Measurements from ENCODE around the gene ZNF43.
"Not testable (repeated sequence)": the region's sequence is repeated elsewhere in the genome, so short reads cannot be mapped to it uniquely, and the experiment has no call there.

The ZNF43 gene

GRCh38 chr19:21835810-21836444 lies at the start of gene ZNF43:
ZNF43 (minus strand) TSS chr19:21836182; CDS start chr19:21836038, 144 bp downstream.
- peak; percentile 89 for DNase-seq (ENCODE audit: low read depth)

- not testable (repeated sequence) for DNase-seq (ENCODE audit: low read depth)
Measured at GRCh38 chr19:21885516-21885915, 49.5 kb upstream of the ZNF43 start.

GRCh38 chr19:21884786-21885185 lies 48.8 kb upstream of the ZNF43 start:
- DNase-seq (ENCODE audit: low read depth): not testable (repeated sequence)

DNA sequence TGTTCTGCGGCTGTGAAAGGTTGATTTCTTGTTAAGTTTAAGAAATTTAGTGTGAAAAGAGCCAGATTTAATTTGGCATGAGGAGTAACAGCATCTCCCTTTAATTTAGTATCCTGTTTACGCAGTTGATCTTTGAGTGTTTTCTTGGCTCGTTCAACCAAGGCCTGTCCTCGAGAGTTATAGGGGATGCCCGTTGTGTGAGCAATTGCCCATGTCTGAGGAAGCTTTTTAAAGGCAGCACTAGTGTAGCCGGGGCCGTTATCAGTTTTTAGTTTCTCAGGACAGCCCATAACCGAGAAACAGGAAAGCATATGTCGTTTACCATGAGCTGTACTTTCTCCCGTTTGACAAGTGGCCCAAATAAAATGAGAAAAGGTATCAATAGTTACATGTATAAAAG lies 47.5 kb upstream of the ZNF43 start:
- DNase-seq (ENCODE audit: low read depth): no peak

DNA sequence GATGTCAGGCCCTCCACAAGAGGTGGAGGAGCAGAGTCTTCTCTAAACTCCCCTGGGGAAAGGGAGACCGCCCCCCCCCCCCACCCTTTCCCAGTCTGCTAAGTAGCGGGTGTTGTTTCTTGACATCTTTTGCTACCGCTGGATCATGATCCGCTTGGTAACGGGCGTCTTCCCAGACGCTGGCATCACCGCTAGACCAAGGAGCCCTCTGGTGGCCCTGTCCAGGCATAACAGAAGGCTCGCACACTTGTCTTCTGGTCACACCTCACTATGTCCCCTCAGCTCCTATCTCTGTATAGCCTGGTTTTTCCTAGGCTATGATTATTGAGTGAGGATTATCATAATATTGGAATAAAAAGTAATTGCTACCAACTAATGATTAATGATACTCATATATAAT lies 44.8 kb upstream of the ZNF43 start:
- not testable (repeated sequence) for DNase-seq (ENCODE audit: low read depth)

- DNase-seq (ENCODE audit: low read depth): no peak
Measured at GRCh38 chr19:21878646-21879045, 42.7 kb upstream of the ZNF43 start.

DNA sequence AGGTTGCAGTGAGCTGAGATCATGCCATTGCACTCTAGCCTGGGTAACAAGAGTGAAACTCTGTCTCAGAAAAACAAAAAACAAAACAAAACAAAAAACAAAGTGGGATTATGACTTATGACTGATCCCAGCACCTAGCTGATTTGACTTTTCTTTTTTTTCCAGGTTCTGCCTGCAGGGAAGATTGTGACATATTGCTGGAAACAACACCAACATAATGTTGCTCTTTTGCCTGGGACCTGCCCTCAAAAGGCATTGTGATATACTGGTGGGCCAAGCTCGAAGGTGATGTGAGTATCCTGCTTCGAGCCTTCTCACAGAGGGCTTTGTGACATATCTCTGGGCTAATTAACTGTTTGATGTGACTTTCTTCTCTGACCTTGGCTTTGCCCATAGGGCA lies 42.0 kb upstream of the ZNF43 start:
- no peak for DNase-seq (ENCODE audit: low read depth)

DNA sequence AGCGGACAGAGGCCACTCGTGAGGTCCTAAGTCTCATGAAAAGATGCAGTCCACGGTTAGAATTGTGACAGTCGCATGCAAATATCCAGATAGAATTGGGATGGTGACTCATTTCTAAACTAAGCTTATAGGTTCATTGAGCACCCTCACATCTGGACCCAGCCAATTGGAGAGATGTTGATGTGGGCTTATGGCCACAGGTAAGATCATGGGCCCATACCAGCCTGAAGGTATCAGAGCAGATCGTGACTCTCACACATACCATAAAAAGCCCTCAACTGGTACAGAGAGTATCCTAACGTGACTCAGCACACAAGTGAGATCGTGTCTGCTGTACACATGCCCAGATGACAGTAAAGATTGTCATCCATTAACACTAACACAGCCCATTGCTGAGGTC lies 40.6 kb upstream of the ZNF43 start:
- not testable (repeated sequence) for DNase-seq (ENCODE audit: low read depth)

DNA sequence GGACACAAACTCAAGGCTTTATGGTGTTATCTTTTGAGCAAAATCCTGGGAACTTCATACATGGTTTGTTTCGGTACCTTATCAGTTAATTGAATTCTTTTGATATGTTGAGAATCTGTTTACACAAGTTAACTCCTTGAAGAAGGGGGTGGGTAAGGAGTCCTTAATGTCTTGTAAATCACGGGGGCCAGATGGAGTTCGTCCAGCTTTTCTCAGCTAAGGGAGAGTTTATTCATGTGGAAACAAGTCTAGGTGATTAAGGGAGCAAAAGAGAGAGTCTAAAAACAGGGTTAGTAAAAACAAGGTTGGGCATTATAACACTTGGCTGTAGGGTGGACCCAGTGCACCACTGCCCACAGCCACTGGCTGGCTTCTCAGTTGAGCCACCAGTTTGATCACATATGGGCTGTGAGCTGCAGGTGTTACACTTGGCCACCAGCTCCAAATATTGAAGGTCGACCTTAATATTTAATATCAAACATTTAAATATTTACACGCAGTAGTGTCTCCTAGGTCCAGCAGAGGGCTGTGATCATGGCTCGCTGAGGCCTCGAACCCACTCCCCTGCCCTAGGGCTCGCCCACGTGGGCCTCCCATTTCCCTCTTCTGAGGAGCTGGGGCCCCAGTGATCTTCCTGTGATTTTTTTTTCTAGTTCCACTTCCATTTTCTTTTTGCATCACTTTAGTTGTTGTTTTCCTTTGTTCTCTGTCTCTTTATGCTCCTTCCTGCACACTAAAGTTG lies 21.0 kb upstream of the ZNF43 start:
- no peak for DNase-seq (ENCODE audit: low read depth)

DNA sequence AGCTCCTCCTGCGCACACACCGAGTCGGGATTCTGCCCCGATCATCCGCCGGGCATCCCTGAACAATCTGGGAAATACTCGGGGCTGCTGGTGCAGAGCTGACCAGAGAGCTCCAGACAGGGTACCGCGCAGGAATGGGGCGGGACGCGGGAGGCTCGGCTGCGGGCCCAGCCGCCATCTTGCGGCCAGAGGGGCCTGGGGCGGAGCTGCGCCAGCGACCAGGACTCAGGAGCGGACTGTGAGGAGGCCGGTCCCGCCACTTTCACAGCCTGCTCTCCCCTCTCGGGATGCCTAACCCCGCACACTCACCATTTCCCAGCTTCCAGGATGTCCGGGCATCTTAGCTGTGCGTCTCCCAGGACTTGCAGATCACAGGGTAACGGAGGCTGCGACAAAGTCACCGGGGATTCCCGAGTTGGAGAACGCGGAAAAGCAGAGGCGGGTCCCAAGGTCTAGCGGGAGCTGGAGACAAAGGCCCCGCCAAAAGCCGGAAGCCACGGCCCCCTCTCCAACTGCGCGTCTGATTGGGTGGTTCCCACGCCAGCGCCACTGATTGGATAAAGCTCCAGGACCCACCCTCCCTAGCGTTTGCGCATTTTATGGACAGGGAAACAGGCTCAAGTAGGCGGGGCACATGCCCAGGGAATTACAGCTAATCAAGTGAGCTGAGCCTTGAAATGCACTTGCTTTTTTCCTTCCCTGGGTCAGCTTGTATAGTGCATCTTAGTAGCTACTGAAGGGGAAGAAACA lies 15.8 kb upstream of the ZNF43 start:
- peak; percentile 79 for DNase-seq (ENCODE audit: low read depth)

- DNase-seq (ENCODE audit: low read depth): no peak
Measured at GRCh38 chr19:21850656-21851255, 14.8 kb upstream of the ZNF43 start.

GRCh38 chr19:21848706-21849105 lies 12.7 kb upstream of the ZNF43 start:
- DNase-seq (ENCODE audit: low read depth): no peak

GRCh38 chr19:21843081-21843480 lies 7.1 kb upstream of the ZNF43 start:
- DNase-seq (ENCODE audit: low read depth): no peak

DNA sequence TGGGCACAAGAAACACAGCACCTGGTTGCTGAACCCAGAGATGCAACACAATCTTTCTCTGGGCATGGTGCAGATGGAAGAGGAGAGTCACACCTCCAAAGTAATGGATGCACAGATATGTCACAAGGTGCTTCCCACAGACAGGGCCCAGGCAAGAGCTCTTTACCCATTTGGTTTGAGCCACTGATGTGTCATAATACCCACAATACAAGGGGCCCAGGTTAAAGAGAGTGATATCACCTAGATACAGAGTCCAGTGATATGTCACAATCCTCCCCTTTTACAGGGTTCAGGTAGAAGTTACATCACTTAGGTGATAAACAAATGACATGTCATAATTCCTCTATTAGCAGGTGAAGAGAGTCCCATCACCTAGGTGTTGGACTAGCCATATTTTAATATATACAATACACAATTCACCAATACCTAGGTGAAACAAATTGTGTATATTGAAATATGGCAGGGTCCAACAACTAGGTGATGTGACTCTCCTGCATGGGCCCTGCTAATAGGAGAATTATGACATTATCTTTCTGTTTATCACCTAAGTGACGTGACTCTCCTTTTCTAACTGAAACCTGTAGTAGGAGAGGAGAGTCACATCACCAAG lies 5.6 kb upstream of the ZNF43 start:
- no peak for DNase-seq (ENCODE audit: low read depth)

GRCh38 chr19:21841081-21841480 lies 5.1 kb upstream of the ZNF43 start:
- no peak for DNase-seq (ENCODE audit: low read depth)

DNA sequence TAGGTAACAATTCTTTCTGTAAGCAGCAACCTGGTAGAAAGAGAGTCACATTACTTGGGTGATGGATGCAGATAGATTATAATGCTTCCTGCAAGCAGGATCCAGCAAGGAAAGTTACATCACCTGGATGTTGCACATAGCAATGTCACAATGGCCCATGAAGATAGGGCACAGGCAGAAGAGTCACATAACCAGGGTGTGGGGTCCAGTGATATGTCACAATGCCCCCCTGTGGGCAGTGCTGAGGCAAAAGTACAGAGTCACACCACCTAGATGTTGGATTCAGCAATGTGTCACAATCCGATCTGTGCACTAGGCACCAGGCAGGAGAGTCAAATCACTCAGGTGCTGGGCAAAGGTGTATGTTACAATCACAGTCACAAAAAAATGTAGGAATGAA lies 4.0 kb upstream of the ZNF43 start:
- no peak for DNase-seq (ENCODE audit: low read depth)

DNA sequence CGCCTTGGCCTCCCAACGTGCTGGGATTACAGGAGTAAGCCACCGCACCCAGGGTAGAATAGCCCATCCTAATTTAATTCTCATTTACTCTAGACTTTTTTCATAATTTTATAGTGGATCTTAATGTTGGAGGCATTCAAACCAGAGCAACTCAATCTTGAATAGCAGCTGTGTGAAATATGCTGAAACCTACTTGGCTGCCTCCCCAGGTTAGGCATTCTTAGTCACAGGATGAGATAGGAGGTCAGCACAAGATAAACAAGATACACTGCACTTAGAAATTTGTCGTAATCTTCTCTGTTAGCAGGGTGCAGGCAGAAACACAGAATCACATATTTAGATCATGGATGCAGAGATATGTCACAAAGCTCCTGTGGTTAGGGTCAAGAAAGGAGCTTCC lies 2.7 kb upstream of the ZNF43 start:
- DNase-seq (ENCODE audit: low read depth): no peak

- no peak for DNase-seq (ENCODE audit: low read depth)
Measured at GRCh38 chr19:21835429-21835809, 563 bp downstream of the ZNF43 start.

- no peak for DNase-seq (ENCODE audit: low read depth)
Measured at GRCh38 chr19:21833733-21834132, 2.2 kb downstream of the ZNF43 start.

GRCh38 chr19:21824679-21825078 lies 11.3 kb downstream of the ZNF43 start:
- no peak for DNase-seq (ENCODE audit: low read depth)

GRCh38 chr19:21823224-21823623 lies 12.8 kb downstream of the ZNF43 start:
- DNase-seq (ENCODE audit: low read depth): no peak

DNA sequence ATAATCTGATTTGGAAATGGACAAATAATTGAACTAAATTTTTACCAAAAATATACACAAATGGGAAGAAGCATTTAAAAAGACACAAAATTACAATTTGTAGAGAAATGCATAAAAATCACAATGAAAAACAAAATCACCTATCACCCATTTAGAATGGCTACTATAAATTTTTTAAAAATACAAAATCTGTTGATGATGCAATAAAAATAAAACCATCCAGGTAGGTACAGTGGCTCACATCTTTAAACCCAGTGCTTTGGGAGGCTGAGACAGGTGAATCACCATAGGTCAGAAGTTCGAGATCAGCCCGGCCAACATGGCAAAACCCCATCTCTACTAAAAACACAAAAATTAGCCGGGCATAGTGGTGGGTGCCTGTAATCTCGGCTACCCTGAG lies 23.5 kb downstream of the ZNF43 start:
- no peak for DNase-seq (ENCODE audit: low read depth)

Data from activated T-cell treated with anti-CD3 and anti-CD28 coated beads for 1 hour (primary cell).